Stimulated activated CD8-positive, alpha-beta memory T cell treated with anti-CD3 and anti-CD28 coated beads, Interleukin-4, amount 100 ng/mL, for 24 hours (primary cell): Measurements from ENCODE around the gene EMP1.

Source experiments
- DNase-seq: peaks from one replicate; pipeline ENCODE4 v3.0.0-alpha.2; 2020; ENCODE audit warnings: low read depth

Gene EMP1

GRCh38 chr12:13197526-13198143 is 1.1 kb downstream of the EMP1 start:
- DNase-seq = no peak

GRCh38 chr12:13198241-13198640 is 1.7 kb downstream of the EMP1 start:
- no peak for DNase-seq

- no peak for DNase-seq
Measured at GRCh38 chr12:13198876-13199275, 2.4 kb downstream of the EMP1 start.

- no peak for DNase-seq
Measured at GRCh38 chr12:13199592-13199991, 3.1 kb downstream of the EMP1 start.

- DNase-seq = no peak
Measured at GRCh38 chr12:13200841-13201240, 4.3 kb downstream of the EMP1 start.

- DNase-seq = no peak
Measured at GRCh38 chr12:13203034-13203922, 6.8 kb downstream of the EMP1 start.

- DNase-seq = no peak
Measured at GRCh38 chr12:13204428-13204827, 7.9 kb downstream of the EMP1 start.

- no peak for DNase-seq
Measured at GRCh38 chr12:13205809-13206559, 9.5 kb downstream of the EMP1 start.

- DNase-seq = no peak
Measured at GRCh38 chr12:13206560-13206897, 10.0 kb downstream of the EMP1 start.

- no peak for DNase-seq
Measured at GRCh38 chr12:13208533-13209435, 12.3 kb downstream of the EMP1 start.

- no peak for DNase-seq
Measured at GRCh38 chr12:13209436-13210235, 13.1 kb downstream of the EMP1 start.

GRCh38 chr12:13210236-13211190 is 14.0 kb downstream of the EMP1 start:
- no peak for DNase-seq

- no peak for DNase-seq
Measured at GRCh38 chr12:13211191-13211858, 14.8 kb downstream of the EMP1 start.

- peak; percentile 45 for DNase-seq
Measured at GRCh38 chr12:13211859-13212664, 15.5 kb downstream of the EMP1 start.

GRCh38 chr12:13215056-13215455 is 18.5 kb downstream of the EMP1 start:
- no peak for DNase-seq

- DNase-seq = no peak
Measured at GRCh38 chr12:13218641-13219040, 22.1 kb downstream of the EMP1 start.

- no peak for DNase-seq
Measured at GRCh38 chr12:13219320-13219719, 22.8 kb downstream of the EMP1 start.

GRCh38 chr12:13220838-13221237 is 24.3 kb downstream of the EMP1 start:
- no peak for DNase-seq
